Endodermal cell (in vitro differentiated cells): Measurements from ENCODE around the gene SESN3. TPM values are rescaled to one million over a fixed set of nuclear protein-coding genes. Genes with fewer than 3 reads are reported as not detected.
"Not testable (repeated sequence)": the region's sequence is repeated elsewhere in the genome, so short reads cannot be mapped to it uniquely, and the experiment has no call there.

Experiments used
- DNase-seq: peaks from one replicate; pipeline ENCODE4 v3.0.0-alpha.2; 2017
- H3K27ac ChIP-seq: 2 replicates; pipeline ENCODE4 v1.5.1; 2013; ENCODE audit warnings: mild to moderate bottlenecking, low read depth, low read length, moderate library complexity
- H3K27me3 ChIP-seq: 2 replicates; pipeline ENCODE4 v1.6.1; 2013; ENCODE audit warnings: mild to moderate bottlenecking, low read length, moderate library complexity; ENCODE audit not compliant: insufficient read depth, control insufficient read depth, poor library complexity, severe bottlenecking
- H3K36me3 ChIP-seq: 2 replicates; pipeline ENCODE4 v1.7.0; 2013; ENCODE audit warnings: mild to moderate bottlenecking, low read length, moderate library complexity; ENCODE audit not compliant: control insufficient read depth, insufficient read depth
- H3K4me1 ChIP-seq: one replicate; pipeline ENCODE4 v1.7.0; 2013; ENCODE audit warnings: low read length; ENCODE audit not compliant: control insufficient read depth, insufficient read depth
- H3K4me3 ChIP-seq: 2 replicates; pipeline ENCODE4 v1.5.1; 2013; ENCODE audit warnings: mild to moderate bottlenecking, low read length, moderate library complexity
- H3K9ac ChIP-seq: 2 replicates; pipeline ENCODE4 v1.6.1; 2013; ENCODE audit warnings: mild to moderate bottlenecking, low read length, moderate library complexity; ENCODE audit not compliant: poor library complexity, severe bottlenecking; ENCODE audit errors: extremely low read depth
- H3K9me3 ChIP-seq: 2 replicates; pipeline ENCODE4 v1.6.1; 2013; ENCODE audit warnings: mild to moderate bottlenecking, low read length, moderate library complexity; ENCODE audit not compliant: control insufficient read depth
- H3K27ac Mint-ChIP-seq: 2 replicates; pipeline ENCODE4 v1.8.0; 2020; ENCODE audit warnings: mixed read lengths
- H3K27me3 Mint-ChIP-seq: 2 replicates; pipeline ENCODE4 v1.8.0; 2021; ENCODE audit warnings: mild to moderate bottlenecking, mixed read lengths; ENCODE audit not compliant: insufficient read depth
- H3K36me3 Mint-ChIP-seq: 2 replicates; pipeline ENCODE4 v1.8.0; 2020; ENCODE audit warnings: low read depth, mixed read lengths
- H3K4me1 Mint-ChIP-seq: 2 replicates; pipeline ENCODE4 v1.8.0; 2020; ENCODE audit warnings: mixed read lengths
- H3K4me3 Mint-ChIP-seq: 2 replicates; pipeline ENCODE4 v1.8.0; 2020; ENCODE audit warnings: mild to moderate bottlenecking, moderate library complexity, mixed read lengths
- H3K9me3 Mint-ChIP-seq: 2 replicates; pipeline ENCODE4 v1.8.0; 2020; ENCODE audit warnings: mild to moderate bottlenecking, mixed read lengths
- CTCF ChIP-seq: fragments of 200-600 bp; sonication (generic); conservative IDR thresholded peaks from 2 replicates; pipeline ENCODE4 v1.5.0; 2021; ENCODE audit warnings: antibody characterized with exemption, mild to moderate bottlenecking
- WGBS, 2 experiments: methylation state at CpG; one replicate each; pipeline versions ENCODE4 v1.1.5 to v1.1.7; 2013; ENCODE audit warnings: missing lambda C conversion rate in 2 of 2, mixed read lengths in 1 of 2; ENCODE audit not compliant: insufficient coverage in 1 of 2, insufficient read length in 1 of 2; 5-methylcytosine and 5-hydroxymethylcytosine counted together
- total RNA-seq, 2 donors: library from RNA; stranded (reverse); fragmentation: NEBNext Ultra II Directional in 1 of 2; extraction: Animal tissue kit (Norgen Biotek cat#: 25700) in 1 of 2; gene quantifications; 2 replicates in 1 of 2; 3 replicates in 1 of 2; pipeline ENCODE4 v1.2.1, GENCODE V29; 2021

SESN3 gene
- total RNA-seq, 2 donors from 2014 or later = 33.6 to 43.1 TPM

- Mint-ChIP-seq H3K27ac (no peak overlapping the region), H3K4me1 (no peaks in the 10 kb centered on the region), H3K9me3 (no peaks in the 10 kb centered on the region), H3K4me3 (no peak overlapping the region), H3K36me3 (no peaks in the 10 kb centered on the region), H3K27me3 (peaks cover 37% of the 10 kb centered on the region)
- peaks cover 46% of the 10 kb centered on the region for H3K27me3 ChIP-seq
- no peaks in the 10 kb centered on the region for H3K4me1 ChIP-seq
- no peaks in the 10 kb centered on the region for H3K9me3 ChIP-seq
- TF ChIP-seq CTCF = no peak
- H3K4me3 ChIP-seq = no peak overlapping the region
- H3K27ac ChIP-seq = no peak overlapping the region
- H3K9ac ChIP-seq = no peak overlapping the region
- DNase-seq = no peak
- H3K36me3 ChIP-seq = no peaks in the 10 kb centered on the region
Measured at GRCh38 chr11:95137299-95137698, 93.7 kb downstream of the SESN3 start.

- H3K27ac Mint-ChIP-seq, H3K9me3 Mint-ChIP-seq, H3K9ac ChIP-seq, H3K4me3 ChIP-seq, H3K4me1 Mint-ChIP-seq, H3K27ac ChIP-seq, H3K4me3 Mint-ChIP-seq, DNase-seq, H3K9me3 ChIP-seq, H3K36me3 ChIP-seq, H3K36me3 Mint-ChIP-seq, H3K4me1 ChIP-seq: not testable (repeated sequence)
- peaks cover 41% of the 10 kb centered on the region for H3K27me3 ChIP-seq
- H3K27me3 Mint-ChIP-seq = peaks cover 35% of the 10 kb centered on the region
- 96% methylated on average over 4 of the region's 4 CpGs; no CpG with 5 or more reads in 1 of the 2 experiments for WGBS, 2 experiments
Measured at GRCh38 chr11:95136747-95137146, 94.3 kb downstream of the SESN3 start.

- Histone ChIP-seq H3K9ac (no peak overlapping the region), H3K9me3 (no peaks in the 10 kb centered on the region), H3K4me3 (no peak overlapping the region), H3K27ac (no peak overlapping the region), H3K4me1 (no peaks in the 10 kb centered on the region), H3K36me3 (no peaks in the 10 kb centered on the region), H3K27me3 (peaks cover 32% of the 10 kb centered on the region)
- Mint-ChIP-seq H3K36me3 (no peaks in the 10 kb centered on the region), H3K27ac (no peak overlapping the region), H3K4me3 (no peak overlapping the region), H3K9me3 (no peaks in the 10 kb centered on the region), H3K4me1 (no peaks in the 10 kb centered on the region), H3K27me3 (peaks cover 30% of the 10 kb centered on the region)
- 93 to 97% methylated on average over 2 of the region's 2 CpGs for WGBS, 2 experiments
- TF ChIP-seq CTCF = no peak
- DNase-seq = no peak
Measured at GRCh38 chr11:95135880-95136279, 95.1 kb downstream of the SESN3 start.

GRCh38 chr11:95135155-95135554 lies 95.8 kb downstream of the SESN3 start:
- Mint-ChIP-seq H3K36me3 (no peaks in the 10 kb centered on the region), H3K27ac (no peak overlapping the region), H3K4me3 (no peak overlapping the region), H3K4me1 (no peaks in the 10 kb centered on the region), H3K9me3 (no peaks in the 10 kb centered on the region), H3K27me3 (peaks cover 22% of the 10 kb centered on the region)
- DNase-seq = no peak
- TF ChIP-seq CTCF = no peak
- Histone ChIP-seq H3K36me3 (no peaks in the 10 kb centered on the region), H3K4me3 (no peak overlapping the region), H3K4me1 (no peaks in the 10 kb centered on the region), H3K9ac (no peak overlapping the region), H3K27me3 (peaks cover 25% of the 10 kb centered on the region), H3K27ac (no peak overlapping the region), H3K9me3 (no peaks in the 10 kb centered on the region)
- 89 to 100% methylated on average over 2 to 3 of the region's 6 CpGs for WGBS, 2 experiments
